SK-N-SH treated with all-trans-retinoic acid at 6 μM for 48 hours (cell line): ENCODE results near the gene GDF7.

ENCODE experiments used
- ATAC-seq: fragments of 200-7000 bp; cut with Tn5 transposase; 3 replicates; pipeline ENCODE4 v1.9.1; 2020; ENCODE audit warnings: mild to moderate bottlenecking, moderate library complexity
- ARNTL ChIP-seq: fragments of 450-650 bp; formaldehyde crosslinking; IDR thresholded peaks from 2 replicates; pipeline ENCODE4 v1.5.0; 2020; ENCODE audit warnings: low read depth, mild to moderate bottlenecking, moderate library complexity, borderline replicate concordance
- BACH2 ChIP-seq: fragments of 250-450 bp; sonication (Bioruptor Pico); IDR thresholded peaks from 2 replicates; pipeline ENCODE4 v1.9.0; 2021; ENCODE audit warnings: mild to moderate bottlenecking, borderline replicate concordance
- CSDC2 ChIP-seq: fragments of 250-450 bp; sonication (Bioruptor Pico); IDR thresholded peaks from 2 replicates; pipeline ENCODE4 v1.5.0; 2020; ENCODE audit warnings: mild to moderate bottlenecking, moderate library complexity
- ESRRG ChIP-seq: fragments of 250-450 bp; sonication (Bioruptor Pico); IDR thresholded peaks from 2 replicates; pipeline ENCODE4 v1.6.1; 2021; ENCODE audit warnings: mild to moderate bottlenecking
- GLIS3 ChIP-seq: fragments of 250-450 bp; sonication (Bioruptor Pico); IDR thresholded peaks from 2 replicates; pipeline ENCODE4 v1.5.0; 2020; ENCODE audit warnings: mild to moderate bottlenecking, moderate library complexity
- ISL1 ChIP-seq: fragments of 250-450 bp; sonication (Bioruptor Pico); IDR thresholded peaks from 2 replicates; pipeline ENCODE4 v2.1.2; 2022; ENCODE audit warnings: mild to moderate bottlenecking, moderate library complexity
- OSR1 ChIP-seq: fragments of 250-450 bp; sonication (Bioruptor Pico); IDR thresholded peaks from 2 replicates; pipeline ENCODE4 v1.8.0; 2022; ENCODE audit warnings: moderate library complexity, mild to moderate bottlenecking, inconsistent platforms
- PPARA ChIP-seq: fragments of 250-450 bp; sonication (Bioruptor Pico); IDR thresholded peaks from 2 replicates; pipeline ENCODE4 v1.5.0; 2020; ENCODE audit warnings: mild to moderate bottlenecking, borderline replicate concordance
- RARB ChIP-seq: fragments of 250-450 bp; sonication (Bioruptor Pico); IDR thresholded peaks from 2 replicates; pipeline ENCODE4 v1.8.0; 2021; ENCODE audit warnings: mild to moderate bottlenecking, moderate library complexity
- SNAI2 ChIP-seq: fragments of 250-450 bp; sonication (Bioruptor Pico); IDR thresholded peaks from 2 replicates; pipeline ENCODE4 v1.5.0; 2020; ENCODE audit warnings: mild to moderate bottlenecking, moderate library complexity
- TCF4 ChIP-seq: fragments of 250-450 bp; sonication (Bioruptor Pico); IDR thresholded peaks from 2 replicates; pipeline ENCODE4 v1.8.0; 2021; ENCODE audit warnings: mild to moderate bottlenecking, moderate library complexity, borderline replicate concordance
- TOX ChIP-seq: fragments of 250-450 bp; sonication (Bioruptor Pico); IDR thresholded peaks from 2 replicates; pipeline ENCODE4 v1.8.0; 2021; ENCODE audit warnings: mild to moderate bottlenecking, moderate library complexity, borderline replicate concordance
- ZC3H10 ChIP-seq: fragments of 250-450 bp; sonication (Bioruptor Pico); IDR thresholded peaks from 2 replicates; pipeline ENCODE4 v1.5.1; 2021; ENCODE audit warnings: mild to moderate bottlenecking, moderate library complexity
- ZFP3 ChIP-seq: fragments of 250-450 bp; sonication (Bioruptor Pico); IDR thresholded peaks from 2 replicates; pipeline ENCODE4 v1.5.0; 2020; ENCODE audit warnings: mild to moderate bottlenecking, moderate library complexity
- ZFP30 ChIP-seq: fragments of 450-650 bp; formaldehyde crosslinking; IDR thresholded peaks from 2 replicates; pipeline ENCODE4 v1.5.0; 2022; ENCODE audit warnings: mild to moderate bottlenecking, moderate library complexity
- ZNF565 ChIP-seq: fragments of 450-650 bp; formaldehyde crosslinking; conservative IDR thresholded peaks from 2 replicates; pipeline ENCODE4 v1.5.0; 2020; ENCODE audit warnings: low read depth, mild to moderate bottlenecking, moderate library complexity
- ZNF8 ChIP-seq: fragments of 450-650 bp; formaldehyde crosslinking; IDR thresholded peaks from 2 replicates; pipeline ENCODE4 v1.5.0; 2020; ENCODE audit warnings: mild to moderate bottlenecking, moderate library complexity
- TF ChIP-seq, protein P1 (sequence below): fragments of 250-450 bp; sonication (Bioruptor Pico); IDR thresholded peaks from 2 replicates; pipeline ENCODE4 v1.8.0; 2020; ENCODE audit warnings: mild to moderate bottlenecking, moderate library complexity, borderline replicate concordance
- TF ChIP-seq, protein P2 (sequence below): fragments of 250-450 bp; sonication (Bioruptor Pico); IDR thresholded peaks from 2 replicates; pipeline ENCODE4 v1.5.0; 2020; ENCODE audit warnings: mild to moderate bottlenecking, moderate library complexity
- TF ChIP-seq, protein P3 (sequence below): fragments of 250-450 bp; sonication (Bioruptor Pico); IDR thresholded peaks from 2 replicates; pipeline ENCODE4 v1.5.1; 2021; ENCODE audit warnings: mild to moderate bottlenecking, moderate library complexity
- TF ChIP-seq, protein P4 (sequence below): fragments of 250-450 bp; sonication (Bioruptor Pico); IDR thresholded peaks from 2 replicates; pipeline ENCODE4 v1.8.0; 2021; ENCODE audit warnings: low read depth, mild to moderate bottlenecking, moderate library complexity, borderline replicate concordance
- TF ChIP-seq, protein P5 (sequence below): fragments of 250-450 bp; sonication (Bioruptor Pico); IDR thresholded peaks from 2 replicates; pipeline ENCODE4 v1.5.1; 2020; ENCODE audit warnings: low read depth, mild to moderate bottlenecking, moderate library complexity

GDF7 gene

DNA sequence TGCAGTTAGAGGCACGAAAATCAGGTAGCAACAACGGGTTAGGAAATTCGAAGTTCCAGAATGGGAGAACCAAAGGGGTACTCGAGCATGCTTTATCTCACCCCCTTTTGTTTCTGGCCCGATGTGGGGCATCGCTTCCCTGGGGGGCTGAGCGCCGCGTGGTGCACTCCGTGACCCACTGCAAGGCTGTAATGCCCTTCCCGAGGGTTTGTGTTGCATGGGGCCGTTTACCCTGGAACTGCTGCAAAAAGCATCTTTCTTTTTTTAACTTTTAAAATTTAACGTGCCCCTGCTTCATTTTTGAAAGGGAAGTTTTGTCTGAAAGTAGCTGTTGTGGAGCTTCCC is 4.8 kb downstream of the GDF7 start:
- TF ChIP-seq ZNF8 (CRISPR knock-in tag) (no peak), ZC3H10 (CRISPR knock-in tag) (no peak), CSDC2 (no peak), SNAI2 (no peak), ESRRG (CRISPR knock-in tag) (no peak), GLIS3 (no peak), ZNF565 (CRISPR knock-in tag) (no peak), ZFP30 (CRISPR knock-in tag) (no peak), TCF4 (CRISPR knock-in tag) (no peak), ARNTL (CRISPR knock-in tag) (no peak), ISL1 (CRISPR knock-in tag) (no peak)
- TF ChIP-seq, protein P1, sequence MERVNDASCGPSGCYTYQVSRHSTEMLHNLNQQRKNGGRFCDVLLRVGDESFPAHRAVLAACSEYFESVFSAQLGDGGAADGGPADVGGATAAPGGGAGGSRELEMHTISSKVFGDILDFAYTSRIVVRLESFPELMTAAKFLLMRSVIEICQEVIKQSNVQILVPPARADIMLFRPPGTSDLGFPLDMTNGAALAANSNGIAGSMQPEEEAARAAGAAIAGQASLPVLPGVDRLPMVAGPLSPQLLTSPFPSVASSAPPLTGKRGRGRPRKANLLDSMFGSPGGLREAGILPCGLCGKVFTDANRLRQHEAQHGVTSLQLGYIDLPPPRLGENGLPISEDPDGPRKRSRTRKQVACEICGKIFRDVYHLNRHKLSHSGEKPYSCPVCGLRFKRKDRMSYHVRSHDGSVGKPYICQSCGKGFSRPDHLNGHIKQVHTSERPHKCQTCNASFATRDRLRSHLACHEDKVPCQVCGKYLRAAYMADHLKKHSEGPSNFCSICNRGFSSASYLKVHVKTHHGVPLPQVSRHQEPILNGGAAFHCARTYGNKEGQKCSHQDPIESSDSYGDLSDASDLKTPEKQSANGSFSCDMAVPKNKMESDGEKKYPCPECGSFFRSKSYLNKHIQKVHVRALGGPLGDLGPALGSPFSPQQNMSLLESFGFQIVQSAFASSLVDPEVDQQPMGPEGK, result no peak
- TF ChIP-seq, protein P2, sequence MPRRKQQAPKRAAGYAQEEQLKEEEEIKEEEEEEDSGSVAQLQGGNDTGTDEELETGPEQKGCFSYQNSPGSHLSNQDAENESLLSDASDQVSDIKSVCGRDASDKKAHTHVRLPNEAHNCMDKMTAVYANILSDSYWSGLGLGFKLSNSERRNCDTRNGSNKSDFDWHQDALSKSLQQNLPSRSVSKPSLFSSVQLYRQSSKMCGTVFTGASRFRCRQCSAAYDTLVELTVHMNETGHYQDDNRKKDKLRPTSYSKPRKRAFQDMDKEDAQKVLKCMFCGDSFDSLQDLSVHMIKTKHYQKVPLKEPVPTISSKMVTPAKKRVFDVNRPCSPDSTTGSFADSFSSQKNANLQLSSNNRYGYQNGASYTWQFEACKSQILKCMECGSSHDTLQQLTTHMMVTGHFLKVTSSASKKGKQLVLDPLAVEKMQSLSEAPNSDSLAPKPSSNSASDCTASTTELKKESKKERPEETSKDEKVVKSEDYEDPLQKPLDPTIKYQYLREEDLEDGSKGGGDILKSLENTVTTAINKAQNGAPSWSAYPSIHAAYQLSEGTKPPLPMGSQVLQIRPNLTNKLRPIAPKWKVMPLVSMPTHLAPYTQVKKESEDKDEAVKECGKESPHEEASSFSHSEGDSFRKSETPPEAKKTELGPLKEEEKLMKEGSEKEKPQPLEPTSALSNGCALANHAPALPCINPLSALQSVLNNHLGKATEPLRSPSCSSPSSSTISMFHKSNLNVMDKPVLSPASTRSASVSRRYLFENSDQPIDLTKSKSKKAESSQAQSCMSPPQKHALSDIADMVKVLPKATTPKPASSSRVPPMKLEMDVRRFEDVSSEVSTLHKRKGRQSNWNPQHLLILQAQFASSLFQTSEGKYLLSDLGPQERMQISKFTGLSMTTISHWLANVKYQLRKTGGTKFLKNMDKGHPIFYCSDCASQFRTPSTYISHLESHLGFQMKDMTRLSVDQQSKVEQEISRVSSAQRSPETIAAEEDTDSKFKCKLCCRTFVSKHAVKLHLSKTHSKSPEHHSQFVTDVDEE (CRISPR knock-in tag), result no peak
- TF ChIP-seq, protein P3, sequence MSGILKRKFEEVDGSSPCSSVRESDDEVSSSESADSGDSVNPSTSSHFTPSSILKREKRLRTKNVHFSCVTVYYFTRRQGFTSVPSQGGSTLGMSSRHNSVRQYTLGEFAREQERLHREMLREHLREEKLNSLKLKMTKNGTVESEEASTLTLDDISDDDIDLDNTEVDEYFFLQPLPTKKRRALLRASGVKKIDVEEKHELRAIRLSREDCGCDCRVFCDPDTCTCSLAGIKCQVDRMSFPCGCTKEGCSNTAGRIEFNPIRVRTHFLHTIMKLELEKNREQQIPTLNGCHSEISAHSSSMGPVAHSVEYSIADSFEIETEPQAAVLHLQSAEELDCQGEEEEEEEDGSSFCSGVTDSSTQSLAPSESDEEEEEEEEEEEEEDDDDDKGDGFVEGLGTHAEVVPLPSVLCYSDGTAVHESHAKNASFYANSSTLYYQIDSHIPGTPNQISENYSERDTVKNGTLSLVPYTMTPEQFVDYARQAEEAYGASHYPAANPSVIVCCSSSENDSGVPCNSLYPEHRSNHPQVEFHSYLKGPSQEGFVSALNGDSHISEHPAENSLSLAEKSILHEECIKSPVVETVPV (CRISPR knock-in tag), result no peak
- TF ChIP-seq, protein P4, sequence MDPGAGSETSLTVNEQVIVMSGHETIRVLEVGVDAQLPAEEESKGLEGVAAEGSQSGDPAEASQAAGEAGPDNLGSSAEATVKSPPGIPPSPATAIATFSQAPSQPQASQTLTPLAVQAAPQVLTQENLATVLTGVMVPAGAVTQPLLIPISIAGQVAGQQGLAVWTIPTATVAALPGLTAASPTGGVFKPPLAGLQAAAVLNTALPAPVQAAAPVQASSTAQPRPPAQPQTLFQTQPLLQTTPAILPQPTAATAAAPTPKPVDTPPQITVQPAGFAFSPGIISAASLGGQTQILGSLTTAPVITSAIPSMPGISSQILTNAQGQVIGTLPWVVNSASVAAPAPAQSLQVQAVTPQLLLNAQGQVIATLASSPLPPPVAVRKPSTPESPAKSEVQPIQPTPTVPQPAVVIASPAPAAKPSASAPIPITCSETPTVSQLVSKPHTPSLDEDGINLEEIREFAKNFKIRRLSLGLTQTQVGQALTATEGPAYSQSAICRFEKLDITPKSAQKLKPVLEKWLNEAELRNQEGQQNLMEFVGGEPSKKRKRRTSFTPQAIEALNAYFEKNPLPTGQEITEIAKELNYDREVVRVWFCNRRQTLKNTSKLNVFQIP (CRISPR knock-in tag), result no peak
- TF ChIP-seq, protein P5, sequence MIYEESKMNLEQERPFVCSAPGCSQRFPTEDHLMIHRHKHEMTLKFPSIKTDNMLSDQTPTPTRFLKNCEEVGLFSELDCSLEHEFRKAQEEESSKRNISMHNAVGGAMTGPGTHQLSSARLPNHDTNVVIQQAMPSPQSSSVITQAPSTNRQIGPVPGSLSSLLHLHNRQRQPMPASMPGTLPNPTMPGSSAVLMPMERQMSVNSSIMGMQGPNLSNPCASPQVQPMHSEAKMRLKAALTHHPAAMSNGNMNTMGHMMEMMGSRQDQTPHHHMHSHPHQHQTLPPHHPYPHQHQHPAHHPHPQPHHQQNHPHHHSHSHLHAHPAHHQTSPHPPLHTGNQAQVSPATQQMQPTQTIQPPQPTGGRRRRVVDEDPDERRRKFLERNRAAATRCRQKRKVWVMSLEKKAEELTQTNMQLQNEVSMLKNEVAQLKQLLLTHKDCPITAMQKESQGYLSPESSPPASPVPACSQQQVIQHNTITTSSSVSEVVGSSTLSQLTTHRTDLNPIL (CRISPR knock-in tag), result no peak
- ATAC-seq, result no peak

DNA sequence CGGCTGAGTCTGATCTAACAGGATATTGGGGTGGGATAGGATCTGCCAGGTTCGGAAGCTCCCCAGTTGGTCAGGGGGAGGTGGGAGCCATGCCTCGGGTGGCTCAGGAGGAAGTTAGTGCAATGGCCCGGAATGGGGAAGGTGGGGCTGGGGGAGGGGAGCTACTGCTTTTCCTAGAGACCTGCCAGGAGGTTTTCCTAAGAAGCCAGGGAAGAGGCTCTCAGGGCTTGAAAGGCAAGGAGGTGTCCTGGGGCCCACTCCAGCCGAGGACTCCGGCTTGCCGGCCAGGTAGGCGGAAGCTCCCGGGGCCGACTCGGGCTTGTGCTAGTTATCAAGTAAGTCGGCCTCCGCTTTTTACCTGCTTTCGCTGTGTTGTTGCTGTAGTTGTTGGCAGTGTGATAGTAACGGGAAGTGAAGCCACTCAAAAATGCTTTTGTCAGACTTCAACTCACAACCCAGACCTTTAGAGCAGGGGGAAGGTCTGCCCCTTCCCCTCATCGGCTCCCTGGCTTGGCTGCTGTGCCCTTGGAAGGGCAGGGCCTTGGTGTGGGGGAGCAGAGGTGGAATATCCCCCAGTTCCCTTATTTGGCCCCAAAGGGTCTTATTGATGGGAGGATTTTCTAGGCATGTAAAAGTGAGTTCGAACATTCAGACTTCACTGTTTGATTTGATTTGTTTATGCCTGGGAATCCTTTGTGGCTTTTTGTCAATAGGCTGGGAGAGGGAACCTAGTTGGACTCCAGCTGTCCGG is 5.4 kb downstream of the GDF7 start:
- no peak for ATAC-seq
- TF ChIP-seq ARNTL (CRISPR knock-in tag) (no peak), RARB (CRISPR knock-in tag) (no peak), OSR1 (CRISPR knock-in tag) (no peak), ESRRG (CRISPR knock-in tag) (no peak), BACH2 (CRISPR knock-in tag) (no peak), TOX (CRISPR knock-in tag) (no peak), ZFP3 (CRISPR knock-in tag) (no peak), PPARA (CRISPR knock-in tag) (no peak), GLIS3 (no peak)
